DMS53 treated with DMSO at 0.1 percent for 48 hours (cell line): ENCODE data around the gene ACTA2.

Experiments used
- DNase-seq: peaks from one replicate; lab custom pipeline; 2025; ENCODE audit not compliant: unreplicated experiment; lab: John Stamatoyannopoulos, UW

ACTA2 gene

DNA sequence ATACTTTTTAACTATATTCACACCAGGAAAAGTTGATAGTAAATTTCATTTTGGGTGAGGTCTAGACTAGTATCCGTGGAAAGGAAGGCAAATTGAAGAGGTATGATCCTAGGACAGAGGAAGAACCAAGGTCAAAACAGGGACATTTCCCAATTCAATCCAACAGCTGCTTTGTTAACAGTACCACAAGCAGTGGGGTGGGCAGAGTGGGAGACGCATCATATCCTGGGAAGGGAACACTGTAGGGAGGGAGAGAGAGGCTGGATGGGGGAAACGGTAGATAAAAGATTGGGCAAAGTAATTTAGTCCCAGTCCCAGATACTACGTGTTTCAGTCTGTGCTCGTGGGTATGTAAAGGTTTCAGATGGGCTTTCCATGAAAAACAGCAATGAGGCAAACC, 28.9 kb upstream of the ACTA2 start:
- DNase-seq, result no peak

DNA sequence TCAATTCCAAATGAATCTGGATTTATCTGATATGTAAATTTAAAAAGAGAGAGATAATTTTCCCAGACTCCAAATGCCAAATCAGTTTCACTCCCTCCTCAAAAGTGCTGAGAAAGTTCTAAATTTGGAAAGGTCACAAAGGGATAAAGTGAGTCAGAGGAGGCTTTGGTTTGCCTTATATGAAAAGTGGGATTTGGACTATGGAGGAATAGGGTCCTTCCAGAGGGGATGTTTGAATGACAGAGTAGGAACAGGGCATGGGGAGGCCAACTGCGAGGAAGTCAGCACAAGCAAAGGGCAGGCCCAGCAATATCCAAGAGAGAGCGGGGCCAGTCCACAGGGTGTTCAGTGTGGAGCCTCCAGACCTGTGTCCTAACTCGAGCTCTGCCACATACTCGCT, 28.2 kb upstream of the ACTA2 start:
- DNase-seq, result no peak

DNA sequence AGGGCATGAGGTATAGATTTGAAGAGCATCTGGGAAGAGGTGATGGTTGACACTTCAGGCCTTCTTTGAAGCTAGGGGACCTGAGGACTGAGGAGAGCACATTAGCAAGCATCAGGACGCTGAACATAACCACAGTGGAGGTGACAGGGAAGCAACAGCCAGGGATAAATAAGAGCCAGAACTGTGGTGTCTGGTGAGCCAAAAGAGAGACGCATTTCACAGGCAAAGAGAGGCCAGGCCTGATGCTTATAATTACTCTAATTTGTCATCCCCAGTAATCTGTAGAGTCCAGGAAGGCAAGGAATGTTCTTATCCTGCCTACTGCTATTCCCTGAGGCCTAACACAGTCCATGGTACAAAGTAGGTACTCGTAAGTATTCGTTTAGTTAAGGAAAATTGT, 27.7 kb upstream of the ACTA2 start:
- DNase-seq, result no peak

DNA sequence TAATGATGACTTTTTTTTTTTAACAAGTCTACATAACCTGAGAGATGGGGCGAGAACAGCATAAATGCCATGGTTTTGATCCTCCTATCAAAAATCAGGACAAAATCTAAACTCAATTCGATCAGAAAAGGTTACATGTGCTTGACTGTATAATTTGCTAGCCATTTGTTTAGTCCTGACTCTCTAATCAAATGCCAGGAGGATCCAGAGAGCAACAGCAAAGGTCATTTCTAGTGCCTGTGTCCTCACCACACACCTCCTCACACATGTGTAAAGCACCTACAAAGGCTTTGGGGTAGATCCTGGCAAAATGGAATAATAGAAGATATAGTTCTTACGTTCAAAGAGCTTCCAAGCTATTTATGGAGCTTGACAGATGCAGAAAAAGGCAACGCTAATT, 27.0 kb upstream of the ACTA2 start:
- no peak for DNase-seq

DNA sequence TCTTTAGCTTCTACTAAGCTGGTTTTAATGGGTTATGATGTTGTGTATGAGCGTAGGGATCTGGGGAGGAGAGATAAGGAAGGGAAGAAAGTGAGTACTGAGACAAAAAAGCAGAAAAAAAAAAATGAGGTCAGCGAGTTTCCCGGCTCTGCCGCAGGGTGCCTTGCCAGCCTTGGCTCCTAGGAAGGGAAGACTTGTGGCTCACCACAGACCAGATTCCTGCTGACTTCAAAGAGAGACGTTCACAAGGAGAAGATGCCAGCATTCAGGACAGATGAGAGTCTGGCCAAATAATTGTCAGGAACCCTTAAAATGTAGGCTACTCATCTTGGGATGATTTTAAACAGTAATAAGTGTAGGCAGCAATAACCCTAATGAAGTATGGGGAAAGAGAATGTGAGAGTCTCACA, 26.6 kb upstream of the ACTA2 start:
- no peak for DNase-seq

DNA sequence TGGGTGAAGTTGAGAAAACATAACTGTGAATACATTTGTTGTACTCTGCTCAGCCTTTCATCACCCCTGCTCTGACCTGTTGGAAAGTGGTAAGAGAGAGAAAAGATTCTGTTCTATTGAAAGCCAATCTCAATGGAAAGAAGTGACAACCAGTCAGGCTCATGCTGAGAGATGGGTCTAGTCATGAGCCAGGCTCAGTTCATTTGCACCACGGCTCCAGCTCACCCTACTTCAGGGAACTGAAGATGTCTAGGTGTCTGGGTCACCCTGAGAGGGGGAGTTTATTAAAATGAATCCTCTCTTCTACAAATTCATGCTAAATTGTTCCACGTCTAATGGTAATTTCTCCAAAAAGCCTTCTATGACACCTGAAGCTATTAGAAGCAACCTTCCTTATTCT, 25.9 kb upstream of the ACTA2 start:
- no peak for DNase-seq

DNA sequence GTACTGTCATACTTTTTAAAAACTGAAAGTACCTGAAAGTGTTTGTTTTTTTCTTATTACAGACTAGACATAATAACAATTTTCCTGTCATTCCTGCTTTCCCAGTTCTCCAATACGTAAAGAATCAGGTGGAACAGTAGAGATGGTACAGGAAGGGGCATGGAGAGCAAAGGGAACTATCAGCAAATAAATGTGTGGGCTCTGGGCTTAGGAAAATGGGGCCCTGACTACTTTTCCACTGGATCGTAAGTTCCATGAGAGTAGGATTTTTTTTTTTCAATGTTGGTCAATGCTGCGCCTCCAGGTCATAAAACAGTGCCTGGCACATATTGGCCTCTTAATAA, 22.8 kb upstream of the ACTA2 start:
- peak; percentile 40 for DNase-seq

DNA sequence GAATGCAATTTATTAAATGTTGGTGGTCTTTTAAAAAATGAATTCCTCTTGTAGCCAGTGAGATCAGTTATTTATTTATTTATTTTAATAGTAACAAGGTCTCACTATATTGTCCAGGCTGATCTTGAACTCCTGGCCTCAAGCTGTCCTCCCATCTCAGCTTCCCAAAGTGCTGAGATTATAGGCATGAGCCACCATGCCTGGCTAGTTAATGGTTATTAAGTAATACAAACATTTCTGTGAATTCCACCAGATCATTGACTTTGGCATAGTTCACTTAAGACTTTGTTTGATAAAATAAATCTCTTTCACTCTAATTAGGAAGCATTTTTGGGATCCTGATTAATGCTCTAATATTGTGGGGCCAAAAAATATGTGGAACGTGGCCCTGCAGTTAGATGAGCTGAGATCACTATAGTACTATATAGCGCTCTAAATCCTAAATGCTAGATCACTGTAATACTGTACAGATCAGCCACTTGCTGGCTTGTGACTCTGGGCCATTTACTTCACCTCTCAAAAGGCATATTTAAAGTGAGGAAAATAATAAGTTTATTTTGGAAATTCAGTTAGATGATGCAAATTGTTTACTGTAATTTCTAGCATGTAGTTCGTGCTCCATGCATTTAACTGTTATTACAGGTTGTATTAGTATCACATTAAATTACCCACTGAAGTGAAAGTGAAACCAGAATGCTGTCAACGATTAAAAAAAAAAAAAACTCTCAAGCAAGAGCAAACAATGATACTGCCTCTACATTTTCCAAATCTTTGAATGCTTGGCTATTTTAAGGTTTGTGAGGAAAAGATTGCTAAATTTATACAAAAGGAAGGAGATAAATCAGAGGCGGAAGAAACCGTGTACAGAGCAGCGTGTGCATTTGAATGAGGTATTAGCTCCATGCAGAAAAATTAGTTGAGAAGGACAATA, 22.1 kb upstream of the ACTA2 start:
- DNase-seq, result peak; percentile 43

DNA sequence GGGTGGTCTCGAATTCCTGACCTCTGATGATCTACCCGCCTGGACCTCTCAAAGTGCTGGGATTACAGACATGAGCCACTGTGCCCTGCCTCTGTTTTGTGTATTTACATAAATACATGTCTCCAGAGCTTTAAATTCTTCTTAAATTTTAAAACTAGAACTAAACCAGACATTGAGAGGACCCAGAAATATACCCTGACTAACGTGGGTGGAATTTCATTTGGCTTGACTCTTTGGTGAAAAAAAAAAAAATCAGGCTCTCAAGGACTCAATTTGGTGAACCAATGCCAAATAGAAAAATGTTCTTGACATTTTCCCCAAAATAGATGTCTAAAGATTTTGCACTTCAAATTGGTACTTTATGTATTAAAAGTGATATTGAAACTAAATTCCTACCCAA, 21.4 kb upstream of the ACTA2 start:
- no peak for DNase-seq

DNA sequence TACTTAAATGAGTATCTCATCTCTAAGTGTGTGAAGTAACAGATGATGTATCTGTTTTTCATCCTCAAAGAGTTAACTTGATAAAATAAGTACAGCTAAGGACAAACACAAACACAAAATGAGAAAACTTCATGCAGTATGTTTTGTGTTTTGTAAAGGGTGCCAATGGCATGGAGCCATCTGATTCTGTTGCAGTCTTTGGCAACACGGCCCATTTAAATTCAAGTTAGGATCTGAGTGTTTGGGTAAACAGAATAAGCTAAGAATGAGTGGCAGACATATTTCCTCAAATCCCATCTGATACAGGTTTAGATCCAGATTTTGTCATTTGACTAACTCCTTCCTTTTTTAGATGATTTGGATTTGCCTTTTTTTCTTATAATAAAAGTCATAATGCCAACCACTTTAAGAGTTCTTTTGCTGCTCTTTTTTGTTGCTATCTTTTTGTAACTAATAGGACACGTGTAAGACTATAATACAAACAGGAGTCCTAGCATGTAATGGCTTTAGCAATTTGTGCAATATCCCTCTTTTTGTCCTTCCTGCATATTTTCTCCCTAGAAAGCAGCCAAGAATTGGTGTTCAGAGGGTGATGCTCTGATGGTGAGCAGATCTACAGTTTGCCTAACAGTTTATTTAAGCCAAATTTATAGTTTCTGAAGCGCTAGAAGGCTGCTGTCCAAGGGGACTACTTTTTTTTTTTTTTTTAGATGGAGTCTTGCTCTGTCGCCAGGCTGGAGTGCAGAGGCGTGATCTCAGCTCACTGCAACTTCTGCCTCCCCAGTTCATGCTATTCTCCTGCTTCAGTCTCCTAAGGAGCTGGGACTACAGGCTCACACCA, 18.9 kb upstream of the ACTA2 start:
- peak; percentile 14 for DNase-seq

DNA sequence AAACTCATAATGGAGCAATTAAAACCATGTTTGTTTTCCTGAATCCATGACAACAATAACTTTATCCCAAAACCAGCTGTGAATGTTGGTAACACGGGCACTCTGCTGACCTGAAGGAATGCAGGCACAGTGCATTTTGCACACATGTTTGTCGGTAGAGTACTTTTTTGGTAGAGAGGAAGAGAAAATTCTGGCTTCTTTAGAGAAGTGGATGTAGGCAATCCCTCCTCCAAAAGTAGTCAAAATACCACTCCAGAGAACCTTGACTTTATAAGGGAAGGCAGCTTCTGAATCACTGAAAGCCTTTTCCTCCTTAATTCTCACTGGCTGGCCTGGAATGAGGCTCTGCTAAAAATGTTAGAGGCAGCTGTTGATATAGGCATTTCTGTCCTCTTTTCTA, 15.8 kb upstream of the ACTA2 start:
- DNase-seq, result no peak

DNA sequence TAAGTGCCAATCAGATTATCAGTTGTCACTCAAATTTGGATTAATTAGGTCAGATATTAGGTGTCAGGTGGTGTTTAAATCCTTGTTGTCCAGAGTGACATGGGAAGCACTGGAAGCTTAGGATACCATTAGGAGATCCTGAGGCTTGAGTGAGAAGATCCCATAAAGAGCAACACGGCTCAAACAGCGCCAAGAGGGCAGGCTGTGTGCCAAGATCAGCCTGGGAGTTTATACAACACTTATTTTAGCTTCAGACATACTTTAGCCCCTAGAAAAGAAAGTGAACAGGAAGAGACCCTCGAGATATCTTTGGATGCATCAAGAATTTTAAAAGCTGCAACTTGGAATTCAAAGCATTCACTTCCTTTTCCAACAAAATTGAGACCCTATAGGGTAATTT, 14.2 kb upstream of the ACTA2 start:
- DNase-seq, result no peak

DNA sequence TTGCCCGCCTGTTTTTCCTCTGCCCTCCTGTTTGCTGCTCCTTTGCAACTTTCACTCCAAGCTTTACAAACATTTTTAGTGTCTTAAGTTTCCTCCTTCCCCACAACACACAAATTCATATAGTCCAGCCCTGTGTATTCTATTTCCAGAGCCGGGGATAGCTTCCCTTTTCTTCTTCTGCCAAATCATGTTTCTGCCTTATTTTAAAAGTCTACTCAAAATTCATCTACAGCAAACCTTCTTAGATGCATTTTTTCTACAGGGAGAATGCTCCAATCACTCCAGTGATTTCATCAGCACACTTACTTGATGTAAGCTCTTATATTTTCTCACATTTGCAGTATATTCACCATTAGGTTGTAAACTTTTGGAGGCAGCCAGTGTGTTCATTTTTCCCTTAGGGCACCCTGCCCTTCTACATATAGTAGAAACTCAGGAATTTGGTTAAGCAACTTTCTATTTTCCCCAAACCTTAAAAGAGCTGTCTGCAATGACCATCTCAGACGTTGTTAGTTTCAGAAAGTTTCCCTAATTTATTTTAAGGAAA, 12.4 kb upstream of the ACTA2 start:
- no peak for DNase-seq

DNA sequence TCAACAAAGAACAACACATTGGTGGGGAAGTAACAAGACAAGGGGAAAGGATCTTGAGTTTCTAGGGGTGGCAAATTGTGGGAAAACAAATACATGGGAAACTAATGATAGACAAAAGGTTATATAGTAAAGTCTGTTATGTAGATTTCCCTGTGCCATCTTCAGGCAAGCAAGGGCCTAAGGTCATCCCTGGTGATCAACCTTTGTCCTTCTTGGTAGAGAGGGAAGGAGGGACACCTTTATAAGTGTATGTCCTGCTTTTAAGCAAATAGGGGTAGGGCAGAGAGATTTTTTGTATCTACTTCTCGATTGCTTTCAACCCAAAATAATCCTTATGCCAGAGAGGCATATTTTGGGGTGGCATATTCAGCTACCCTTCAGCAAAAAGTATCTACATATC, 11.8 kb upstream of the ACTA2 start:
- no peak for DNase-seq

DNA sequence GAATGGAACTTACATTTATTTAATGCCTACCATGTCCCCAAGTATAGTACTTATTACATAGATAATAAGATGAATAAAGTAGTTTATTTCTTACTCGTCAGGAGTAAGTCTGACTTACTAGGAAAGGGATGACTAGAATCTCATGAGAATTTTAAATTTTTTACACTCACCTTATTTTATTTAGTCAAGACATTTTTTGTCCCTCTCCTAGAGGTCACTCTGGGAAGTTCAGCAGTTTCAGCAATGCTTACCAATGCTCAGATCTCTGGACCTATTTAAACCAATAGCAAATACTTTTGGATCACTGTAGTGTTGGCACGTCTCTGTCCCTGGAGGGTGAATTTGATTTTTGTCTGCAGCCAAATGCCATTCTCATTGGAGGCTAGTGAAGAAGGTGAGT, 10.7 kb upstream of the ACTA2 start:
- no peak for DNase-seq

DNA sequence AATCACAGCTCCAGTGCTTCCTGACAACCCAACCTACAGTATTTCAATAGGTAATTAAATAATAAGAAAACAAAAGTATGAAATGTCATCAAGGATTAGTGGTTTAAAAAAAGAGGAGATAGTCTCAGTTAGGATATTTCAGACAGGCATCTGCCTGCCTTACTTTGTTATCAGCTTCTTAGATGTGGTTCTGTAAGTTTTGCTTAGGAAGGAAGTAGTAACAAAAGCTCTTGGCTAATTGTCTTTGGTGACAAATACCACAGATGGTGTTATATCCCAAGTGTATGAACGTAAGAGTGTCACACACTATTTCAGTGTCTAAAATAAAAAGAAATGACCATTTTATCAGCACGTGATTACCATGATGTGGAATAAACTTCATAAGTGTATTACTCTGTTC, 9.8 kb upstream of the ACTA2 start:
- no peak for DNase-seq

DNA sequence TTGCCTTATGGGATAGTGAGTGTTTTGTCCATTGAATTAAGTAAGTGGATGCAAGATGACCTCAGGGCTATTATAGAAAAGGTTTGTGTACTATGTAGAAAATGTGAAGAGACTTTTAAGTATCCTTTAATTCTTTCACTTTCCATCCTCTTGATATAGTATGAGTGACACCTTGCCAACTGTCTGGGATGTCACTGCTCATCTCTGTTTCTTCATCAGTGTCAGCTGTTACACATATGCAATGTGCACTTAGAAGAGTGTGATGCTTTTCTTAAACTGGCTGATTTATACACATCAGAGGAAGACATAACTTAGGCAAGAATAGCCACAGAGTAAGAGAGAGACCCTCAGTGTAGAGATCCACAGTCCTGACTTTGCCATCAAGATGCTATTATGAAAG, 8.7 kb upstream of the ACTA2 start:
- no peak for DNase-seq

DNA sequence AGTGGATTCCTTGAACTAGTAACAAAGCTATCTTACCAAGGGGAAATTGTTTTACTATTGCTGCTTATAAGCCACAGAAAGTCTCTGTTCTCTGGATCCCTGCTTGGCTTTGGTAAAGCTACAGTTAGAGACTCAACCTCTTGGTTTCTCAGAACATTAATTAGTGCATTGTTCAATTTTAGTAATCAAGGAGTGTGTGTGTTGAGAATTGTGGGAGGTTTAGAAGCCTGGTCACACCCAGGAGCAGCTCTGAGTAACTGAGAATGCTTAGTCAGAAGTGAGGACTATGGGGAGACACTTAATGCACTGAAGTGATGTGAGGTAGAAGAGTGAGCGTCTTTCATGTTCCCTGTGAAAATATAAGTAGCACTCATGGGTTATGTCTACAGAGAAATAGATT, 8.2 kb upstream of the ACTA2 start:
- DNase-seq, result no peak

DNA sequence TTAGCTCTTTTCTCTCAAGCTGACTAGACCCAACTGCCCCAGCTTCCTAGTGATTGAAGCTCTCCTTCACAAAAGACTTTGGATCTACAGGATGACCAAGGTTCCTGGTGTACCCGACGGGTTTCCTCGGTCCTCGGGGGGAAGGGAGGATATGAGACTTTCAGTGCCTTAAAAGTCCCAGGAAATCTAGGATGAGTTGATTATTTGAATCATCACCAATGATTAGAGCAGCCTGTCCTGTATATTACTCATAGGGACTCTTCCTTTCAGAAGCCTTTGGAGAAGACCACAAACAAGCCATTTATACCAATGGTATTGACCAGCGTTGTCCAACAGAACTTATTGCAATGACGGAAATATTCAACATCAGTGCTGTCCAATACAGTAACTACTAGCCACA, 6.1 kb upstream of the ACTA2 start:
- DNase-seq, result no peak

DNA sequence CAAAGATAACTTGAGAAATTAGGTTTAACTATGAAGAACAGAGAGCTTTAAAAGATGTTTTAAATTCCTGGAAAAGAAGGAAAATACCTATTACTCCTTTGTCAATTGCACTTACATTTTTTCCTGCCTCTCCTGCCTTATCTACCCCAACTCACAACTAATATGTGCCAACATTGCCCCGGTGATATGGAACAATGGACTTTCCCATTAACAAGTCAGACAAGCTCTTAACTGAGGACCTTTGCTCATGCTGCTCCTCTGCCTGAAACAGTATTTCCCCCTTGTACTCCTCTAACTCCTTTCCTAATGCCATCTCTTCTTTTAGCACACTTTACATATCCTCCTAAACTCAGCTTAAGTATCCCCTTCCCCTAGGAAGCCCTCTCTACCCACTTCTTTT, 4.8 kb upstream of the ACTA2 start:
- DNase-seq, result no peak

DNA sequence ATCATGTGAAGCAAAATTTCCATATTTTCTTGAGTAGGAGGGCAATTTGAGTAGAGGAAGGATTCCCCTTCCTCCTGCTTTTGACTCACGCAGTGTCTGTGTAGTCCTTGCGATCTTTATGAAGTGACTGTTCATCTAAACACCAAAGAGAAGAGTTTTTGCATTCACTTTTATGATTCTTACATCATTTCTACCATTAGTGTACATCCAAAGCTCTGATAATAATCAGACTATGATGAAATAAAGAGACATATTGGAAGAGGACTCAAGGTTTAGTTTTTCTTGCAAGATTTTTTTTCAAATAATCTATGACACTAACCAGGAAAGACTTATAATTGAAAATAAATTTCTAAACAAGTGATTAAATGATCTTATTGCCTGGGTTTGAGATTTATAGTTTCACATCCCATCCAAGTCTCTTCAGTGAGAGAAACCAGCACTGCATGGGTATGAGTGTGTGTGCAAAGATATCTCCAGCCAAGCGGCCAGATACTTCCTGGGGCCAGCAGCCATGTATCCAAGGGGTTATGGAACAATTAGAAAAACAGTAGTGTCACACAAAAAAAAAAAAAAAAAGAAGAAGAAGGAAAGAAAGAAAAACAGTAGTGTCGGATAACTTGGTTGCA, 2.0 kb upstream of the ACTA2 start:
- no peak for DNase-seq

DNA sequence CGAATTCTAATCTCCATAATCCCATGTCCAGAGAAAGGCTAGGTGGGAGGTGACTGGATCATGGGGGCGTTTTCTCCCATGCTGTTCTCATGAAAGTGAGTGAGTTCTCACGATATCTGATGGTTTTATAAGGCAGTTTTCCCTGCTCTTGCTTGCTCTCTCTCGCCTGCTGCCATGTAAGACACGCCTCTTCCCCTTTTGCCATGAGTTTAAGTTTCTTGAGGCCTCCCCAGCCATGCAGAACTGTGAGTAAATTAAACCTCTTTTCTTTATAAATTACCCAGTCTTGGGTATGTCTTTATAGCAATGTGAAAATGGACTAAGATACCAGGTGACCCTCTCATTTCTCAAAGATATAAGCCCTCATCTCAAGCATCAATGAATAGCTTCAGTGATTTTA, 1.1 kb upstream of the ACTA2 start:
- DNase-seq, result no peak
